PFSK-1 (cell line): ENCODE measurements around the gene NPR1.

Experiments used
- POLR2AphosphoS5 ChIP-seq: IDR thresholded peaks from 2 replicates; pipeline ENCODE4 v1.6.1; 2012; ENCODE audit warnings: low read depth, mild to moderate bottlenecking, control low read depth, low read length, moderate library complexity
- REST ChIP-seq, 2 experiments: IDR thresholded peaks; 2 replicates each; pipeline versions ENCODE4 v1.6.1 to v1.8.0; 2011 to 2012; ENCODE audit warnings: low read depth in 2 of 2, low read length in 2 of 2, control low read depth in 1 of 2, inconsistent platforms in 1 of 2, mild to moderate bottlenecking in 1 of 2, moderate library complexity in 1 of 2; ENCODE audit not compliant: insufficient read depth in 1 of 2
- SIN3A ChIP-seq: IDR thresholded peaks from 2 replicates; pipeline ENCODE4 v1.6.1; 2012; ENCODE audit warnings: mild to moderate bottlenecking, low read length, moderate library complexity, borderline replicate concordance; ENCODE audit not compliant: insufficient read depth
- TAF1 ChIP-seq: IDR thresholded peaks from 2 replicates; pipeline ENCODE4 v1.6.1; 2012; ENCODE audit warnings: low read length, control low read depth, borderline replicate concordance; ENCODE audit not compliant: insufficient read depth

- no peak for TF ChIP-seq SIN3A
- TF ChIP-seq REST (IDR thresholded peaks at IDR 0.05; ENCODE audit: insufficient read depth in 1 of 2, low read depth in 2 of 2, low read length in 2 of 2), result no peak
- no peak for TF ChIP-seq TAF1
- TF ChIP-seq POLR2AphosphoS5, result no peak
Measured at GRCh38 chr1:153629343-153629665, 49.2 kb upstream of the NPR1 start.
